OCI-LY3 (cell line): ENCODE results near the gene GFOD1.

Source experiments
- EZH2phosphoT487 ChIP-seq: fragments of 200-600 bp; shearing (Covaris generic); IDR thresholded peaks from 2 replicates; pipeline ENCODE4 v1.6.1; 2018; ENCODE audit warnings: antibody characterized with exemption, mixed run types, low read depth
- TF ChIP-seq, protein P1 (sequence below): fragments of 200-600, 300-600 bp; sonication (generic); IDR thresholded peaks from 2 replicates; pipeline ENCODE4 v1.5.1; 2014; ENCODE audit warnings: antibody characterized with exemption, low read length, low read depth

DNA sequence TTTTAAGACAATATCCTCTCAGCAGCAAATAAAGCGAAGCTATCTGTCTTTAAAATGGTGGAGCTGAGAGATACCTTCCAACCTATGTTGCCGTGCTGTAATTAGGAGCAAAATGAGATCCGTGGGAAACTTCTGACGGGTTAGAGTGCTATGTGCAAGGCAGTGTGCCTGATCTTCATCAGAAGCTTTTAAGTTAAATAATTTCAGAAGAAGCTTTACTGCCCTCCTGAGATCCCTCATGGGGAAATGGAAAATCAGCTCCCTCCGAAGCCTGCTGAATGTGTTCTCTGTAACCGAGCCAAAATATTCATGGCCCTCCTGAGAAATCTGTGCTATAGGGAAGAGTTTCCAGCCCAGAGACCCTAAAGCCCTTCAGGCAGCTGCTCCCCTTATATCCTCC is 115.3 kb downstream of the GFOD1 start:
- TF ChIP-seq, protein P1, sequence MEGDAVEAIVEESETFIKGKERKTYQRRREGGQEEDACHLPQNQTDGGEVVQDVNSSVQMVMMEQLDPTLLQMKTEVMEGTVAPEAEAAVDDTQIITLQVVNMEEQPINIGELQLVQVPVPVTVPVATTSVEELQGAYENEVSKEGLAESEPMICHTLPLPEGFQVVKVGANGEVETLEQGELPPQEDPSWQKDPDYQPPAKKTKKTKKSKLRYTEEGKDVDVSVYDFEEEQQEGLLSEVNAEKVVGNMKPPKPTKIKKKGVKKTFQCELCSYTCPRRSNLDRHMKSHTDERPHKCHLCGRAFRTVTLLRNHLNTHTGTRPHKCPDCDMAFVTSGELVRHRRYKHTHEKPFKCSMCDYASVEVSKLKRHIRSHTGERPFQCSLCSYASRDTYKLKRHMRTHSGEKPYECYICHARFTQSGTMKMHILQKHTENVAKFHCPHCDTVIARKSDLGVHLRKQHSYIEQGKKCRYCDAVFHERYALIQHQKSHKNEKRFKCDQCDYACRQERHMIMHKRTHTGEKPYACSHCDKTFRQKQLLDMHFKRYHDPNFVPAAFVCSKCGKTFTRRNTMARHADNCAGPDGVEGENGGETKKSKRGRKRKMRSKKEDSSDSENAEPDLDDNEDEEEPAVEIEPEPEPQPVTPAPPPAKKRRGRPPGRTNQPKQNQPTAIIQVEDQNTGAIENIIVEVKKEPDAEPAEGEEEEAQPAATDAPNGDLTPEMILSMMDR = no peak
- no peak for TF ChIP-seq EZH2phosphoT487
